Globus pallidus (tissue), 1 donor: ENCODE results near the gene FDXR.

Source experiments
- DNase-seq: peaks from one replicate; pipeline ENCODE4 v3.0.0-alpha.2; 2015; ENCODE audit warnings: low spot score

The FDXR gene

GRCh38 chr17:74898376-74898946, 25.7 kb upstream of the FDXR start:
- no peak for DNase-seq

DNA sequence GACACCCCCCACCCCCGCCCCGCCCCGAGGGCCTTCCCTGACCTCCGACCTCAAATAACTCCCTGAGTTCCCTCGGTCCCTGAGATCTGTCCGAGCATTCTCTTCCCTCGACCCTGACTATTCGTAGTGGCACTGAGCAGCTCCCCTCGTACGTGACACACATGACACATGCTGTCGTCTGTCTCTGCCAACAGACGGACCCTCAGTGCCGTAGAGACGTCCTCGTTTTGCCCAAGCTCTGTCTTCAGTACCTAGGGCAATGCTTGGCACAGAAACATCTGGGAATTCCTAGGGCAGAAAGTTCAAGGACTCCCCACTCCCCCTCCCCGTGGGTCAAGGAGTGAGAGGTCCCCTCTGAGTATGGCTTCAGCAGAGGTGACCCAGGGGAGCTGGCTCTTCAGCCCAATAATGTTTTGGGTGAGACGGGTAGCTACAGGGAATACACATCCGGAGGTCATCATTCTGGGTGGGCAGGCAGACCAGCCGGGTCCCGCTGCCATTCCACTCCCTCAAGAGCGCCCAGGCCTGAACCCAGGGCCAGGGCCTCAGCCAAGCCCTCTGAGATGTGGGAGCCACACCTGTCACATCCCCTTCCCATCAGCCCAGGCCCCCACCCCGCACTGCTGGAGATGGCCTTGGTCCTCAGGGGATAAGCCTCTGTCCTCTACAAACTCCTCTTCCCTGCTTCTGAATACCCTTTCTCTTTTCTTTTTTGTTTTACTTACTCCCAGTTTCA, 21.3 kb upstream of the FDXR start:
- DNase-seq: no peak

DNA sequence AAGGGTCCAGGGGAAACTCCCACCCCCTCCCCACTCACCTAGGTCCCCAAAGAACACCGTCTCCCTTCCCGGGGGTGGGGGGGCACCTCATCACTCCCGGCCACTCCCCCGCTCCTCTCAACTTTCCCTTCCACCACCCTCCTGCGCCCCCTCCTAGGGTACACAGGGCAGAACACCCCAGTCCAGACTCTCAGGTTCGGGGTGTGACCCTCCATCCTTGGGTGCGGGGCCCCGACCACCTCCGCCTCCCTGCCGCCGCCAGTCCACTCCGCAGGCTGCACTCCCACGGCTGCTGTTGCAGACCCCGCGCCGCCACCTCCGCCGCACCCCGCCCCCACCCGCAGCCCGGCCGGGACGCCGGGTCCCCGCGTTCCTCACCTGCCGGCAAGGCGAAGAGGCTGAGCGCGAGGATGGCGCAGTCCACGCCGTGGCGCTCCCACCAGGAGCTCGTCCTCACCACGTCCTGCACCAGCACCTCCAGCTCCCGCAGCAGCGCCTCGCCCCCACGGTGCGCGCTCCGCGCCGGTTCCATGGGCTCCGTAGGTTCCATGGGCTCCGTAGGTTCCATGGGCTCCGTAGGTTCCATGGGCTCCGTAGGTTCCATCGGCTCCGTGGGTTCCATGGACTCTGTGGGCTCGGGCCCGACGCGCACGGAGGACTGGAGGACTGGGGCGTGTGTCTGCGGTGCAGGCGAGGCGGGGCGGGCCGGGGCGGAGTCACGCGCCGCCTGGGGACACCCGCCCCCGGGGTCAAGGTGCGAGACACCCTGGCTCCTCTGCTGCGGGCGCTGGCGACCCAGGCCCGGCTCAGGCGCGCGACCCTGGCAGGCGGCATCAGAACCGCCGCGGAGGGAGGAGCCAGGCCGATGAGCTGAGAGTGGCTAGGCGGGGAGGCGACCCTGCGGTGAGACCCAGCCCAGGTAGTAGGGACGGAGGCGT, 20.4 kb upstream of the FDXR start, which contains the start of gene FADS6:
TSS of gene FADS6 (minus strand) at position 660 of the 938 bp plus-strand sequence. CDS start at position 622, 38 bp downstream.
- no peak for DNase-seq

DNA sequence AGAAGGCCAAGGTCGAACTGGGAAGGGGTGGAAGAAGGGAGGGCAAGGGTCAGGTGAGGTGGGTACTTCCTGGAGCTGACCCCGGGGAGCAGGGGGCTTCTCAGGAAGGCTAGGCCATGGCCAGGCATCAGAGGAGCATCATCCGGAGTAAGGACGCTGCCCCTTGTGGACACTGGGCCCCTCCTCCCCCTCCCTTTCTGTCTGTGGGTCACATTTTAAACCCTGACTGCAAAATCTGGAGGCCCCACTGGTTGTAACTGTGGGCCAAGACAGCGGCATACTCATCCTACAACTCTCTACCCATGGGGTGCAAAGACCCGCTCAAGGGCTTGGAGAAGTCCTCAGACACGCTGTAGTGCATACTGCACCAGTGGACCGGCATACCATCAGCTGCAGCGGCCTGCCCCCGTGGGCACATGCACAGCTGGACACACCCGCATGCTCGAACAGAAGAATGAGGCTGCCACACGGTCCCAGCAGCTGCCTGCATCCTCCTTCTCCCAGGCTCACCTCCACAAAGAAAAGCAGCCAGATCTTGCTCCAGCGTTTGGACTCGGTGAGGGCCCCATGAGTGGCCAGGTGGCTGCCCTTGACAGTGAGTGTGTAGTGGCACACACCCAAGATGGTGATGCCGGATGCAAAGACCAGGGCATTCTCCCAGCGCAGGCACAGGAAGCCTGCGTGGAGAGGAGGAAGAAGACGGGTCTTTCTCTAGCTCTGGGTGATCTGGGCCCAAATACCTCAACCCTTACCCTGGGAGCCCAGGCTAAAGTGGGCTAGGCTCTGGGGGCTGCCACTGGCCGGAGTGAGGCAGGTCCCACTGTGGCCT, 19.4 kb upstream of the FDXR start:
- no peak for DNase-seq

DNA sequence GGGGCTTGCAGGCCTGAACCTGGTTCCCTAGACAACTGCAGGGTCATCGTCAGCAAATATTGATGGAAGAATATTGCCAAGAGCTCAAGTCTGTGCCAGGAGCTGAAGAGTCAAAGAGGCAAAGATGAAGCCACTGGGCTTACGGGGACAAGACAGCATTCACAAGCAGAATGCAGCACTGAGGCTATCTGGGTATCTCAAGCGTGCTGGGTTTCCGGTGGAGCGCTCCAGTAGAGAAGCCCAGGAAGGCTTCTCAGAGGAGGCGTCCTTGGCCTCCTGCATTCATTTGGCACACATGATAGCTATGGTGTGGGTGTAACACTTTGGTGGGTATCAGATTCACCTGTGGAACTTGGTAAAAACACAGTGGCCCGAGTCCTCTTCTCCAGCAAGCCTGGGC, 17.8 kb upstream of the FDXR start:
- DNase-seq: no peak

DNA sequence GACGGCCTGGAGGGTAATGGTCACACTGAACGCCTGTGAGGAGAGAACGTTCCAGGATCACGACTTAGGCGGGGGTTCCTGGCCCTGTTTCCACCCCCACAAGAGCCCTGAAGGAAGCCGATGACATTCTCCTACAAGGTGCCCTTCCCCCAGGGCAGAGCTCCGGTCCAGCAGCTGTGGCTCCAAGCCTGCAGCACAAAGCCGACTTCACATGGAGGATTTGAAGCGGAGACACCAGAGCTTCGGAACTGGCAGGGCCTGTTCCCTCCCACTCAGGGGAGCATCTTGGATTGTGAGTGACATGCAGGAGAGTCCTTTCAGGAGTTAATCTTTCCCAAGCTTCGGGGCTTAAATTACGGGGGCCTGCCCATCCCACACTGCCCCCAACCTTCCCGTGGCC, 15.7 kb upstream of the FDXR start:
- no peak for DNase-seq

DNA sequence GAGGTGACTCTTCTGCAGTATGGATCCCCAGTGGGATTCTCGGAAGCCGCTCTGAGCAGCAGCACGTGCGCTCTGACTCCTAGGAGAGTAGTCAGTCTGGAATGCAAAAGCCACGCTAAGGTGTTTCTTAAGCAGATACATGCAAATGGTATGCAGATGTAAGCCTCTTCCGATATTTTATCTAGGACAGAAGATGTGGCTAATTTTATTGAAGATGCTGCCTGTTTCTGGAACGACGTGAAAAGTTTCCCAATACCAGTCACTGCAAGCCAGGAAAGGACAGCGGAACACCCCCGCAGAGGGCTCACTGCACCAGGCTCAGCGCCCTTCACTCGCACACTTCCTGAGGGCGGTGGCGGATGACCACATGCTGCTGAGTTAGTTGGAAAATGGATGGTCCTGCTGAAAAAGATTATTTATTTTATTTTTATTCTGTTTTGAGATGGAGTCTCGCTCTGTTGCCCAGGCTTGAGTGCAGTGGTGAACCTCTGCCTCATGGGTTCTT, 10.5 kb upstream of the FDXR start:
- no peak for DNase-seq

- no peak for DNase-seq
These were observed 9.9 kb upstream of the FDXR start for GRCh38 chr17:74882517-74883240.

- no peak for DNase-seq
These were observed 8.3 kb upstream of the FDXR start for GRCh38 chr17:74881073-74881472.

DNA sequence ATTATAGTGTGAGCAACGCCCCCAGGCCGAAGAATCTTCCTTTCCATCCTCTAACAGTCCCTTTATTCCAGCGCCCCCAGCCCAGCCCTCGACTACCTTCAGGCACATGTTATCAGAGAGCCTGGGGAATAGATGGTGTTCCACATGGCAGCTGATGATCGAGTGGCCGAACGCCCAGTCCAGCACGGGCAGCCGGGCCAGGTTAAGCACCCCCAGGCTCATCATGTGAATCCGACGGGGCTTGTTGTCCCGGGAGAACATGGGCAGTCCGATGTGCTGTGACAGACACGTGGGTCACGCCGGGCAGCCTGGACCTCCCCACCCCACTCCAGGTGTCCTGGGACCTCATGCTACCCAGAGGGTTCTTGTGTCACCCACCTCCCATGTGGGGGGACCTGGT, 6.5 kb upstream of the FDXR start:
- DNase-seq: no peak

- no peak for DNase-seq
These were observed 5.9 kb upstream of the FDXR start for GRCh38 chr17:74878658-74879057.

GRCh38 chr17:74877592-74878548, 5.1 kb upstream of the FDXR start:
- DNase-seq: no peak

DNA sequence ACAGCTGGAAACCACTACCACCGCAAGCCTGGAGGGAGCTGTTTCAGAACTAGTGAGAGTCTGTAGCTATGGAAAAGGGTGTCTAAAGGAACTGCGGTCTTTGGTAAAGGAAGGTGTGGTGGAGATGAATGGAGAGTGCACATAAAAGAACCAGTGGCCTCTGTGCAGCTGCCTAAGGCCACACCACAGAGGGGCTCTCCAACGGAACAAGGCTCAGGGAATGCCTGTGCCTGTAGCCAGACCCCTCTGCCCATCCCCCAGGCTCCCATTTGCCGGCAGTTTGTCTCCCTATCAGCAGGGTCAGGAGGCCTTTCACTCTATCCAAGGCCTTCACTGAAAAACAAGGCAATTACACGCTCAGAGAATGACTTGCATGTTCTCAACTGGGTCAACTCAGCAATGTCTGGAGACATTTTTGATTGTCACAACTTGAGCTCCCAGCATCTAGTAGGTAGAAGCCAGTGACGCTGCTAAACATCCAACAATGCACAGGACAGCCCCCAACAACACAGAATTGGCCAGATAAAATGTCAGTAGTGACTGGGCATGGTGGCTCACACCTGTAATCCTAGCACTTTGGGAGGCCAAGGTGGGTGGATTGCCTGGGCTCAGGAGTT, 3.3 kb upstream of the FDXR start:
- DNase-seq: no peak

DNA sequence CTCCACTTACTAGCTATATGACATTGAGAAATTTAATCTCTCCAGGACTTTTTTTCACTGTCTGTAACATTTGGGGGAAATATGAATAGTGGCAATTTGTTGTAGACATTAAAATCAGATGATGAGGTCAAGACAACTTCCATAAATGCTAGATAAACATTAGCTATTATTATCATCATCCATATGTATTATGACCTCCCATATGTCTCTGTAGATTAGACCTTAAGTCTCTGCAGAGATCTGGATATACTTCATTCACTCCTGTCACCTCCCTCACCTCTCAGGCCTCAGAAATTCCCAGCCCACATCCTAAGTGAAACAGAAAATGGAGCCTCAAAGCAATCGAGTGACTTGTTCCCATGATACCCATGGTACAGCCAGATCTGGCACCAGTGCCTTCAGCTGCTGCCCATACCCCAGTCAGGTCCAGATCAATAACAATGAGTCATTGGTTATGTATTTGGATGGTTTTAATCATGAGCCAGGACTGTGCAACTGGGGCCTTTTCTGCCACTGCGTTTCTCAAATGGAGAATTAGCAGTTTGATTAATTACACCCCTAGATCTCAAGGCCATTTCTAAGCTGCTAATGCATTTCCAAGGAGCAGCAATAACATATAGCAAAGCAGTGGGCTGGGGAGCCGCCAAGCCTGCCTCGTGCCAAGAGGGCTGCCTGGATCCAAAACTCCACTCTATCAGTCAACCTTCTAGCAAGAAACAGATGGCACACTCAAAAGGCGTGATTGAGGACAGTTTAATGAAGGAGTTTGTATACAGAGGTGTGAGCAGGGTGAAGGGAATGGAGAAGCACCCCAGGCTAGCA, 2.6 kb upstream of the FDXR start:
- no peak for DNase-seq

DNA sequence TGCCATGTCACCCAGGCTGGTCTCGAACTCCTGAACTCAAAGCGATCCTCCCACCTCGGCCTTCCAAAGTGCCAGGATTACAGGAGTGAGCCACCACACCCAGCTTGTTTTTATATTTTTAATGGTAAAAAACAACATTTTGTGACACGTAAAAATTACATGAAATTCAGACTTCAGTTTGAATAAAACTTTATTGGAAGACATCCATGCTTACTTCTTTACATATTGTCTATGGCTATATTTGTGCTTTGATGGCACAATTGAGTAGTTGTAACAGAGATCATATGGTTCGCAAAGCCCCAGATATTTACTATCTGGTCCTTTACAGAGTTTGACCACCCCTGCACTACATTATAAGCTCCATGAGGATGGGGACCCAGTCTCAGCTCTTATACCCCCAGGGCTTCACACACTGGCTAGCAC, 1.8 kb upstream of the FDXR start:
- DNase-seq: no peak

- DNase-seq: no peak
These were observed 1.2 kb upstream of the FDXR start for GRCh38 chr17:74873874-74874614.

DNA sequence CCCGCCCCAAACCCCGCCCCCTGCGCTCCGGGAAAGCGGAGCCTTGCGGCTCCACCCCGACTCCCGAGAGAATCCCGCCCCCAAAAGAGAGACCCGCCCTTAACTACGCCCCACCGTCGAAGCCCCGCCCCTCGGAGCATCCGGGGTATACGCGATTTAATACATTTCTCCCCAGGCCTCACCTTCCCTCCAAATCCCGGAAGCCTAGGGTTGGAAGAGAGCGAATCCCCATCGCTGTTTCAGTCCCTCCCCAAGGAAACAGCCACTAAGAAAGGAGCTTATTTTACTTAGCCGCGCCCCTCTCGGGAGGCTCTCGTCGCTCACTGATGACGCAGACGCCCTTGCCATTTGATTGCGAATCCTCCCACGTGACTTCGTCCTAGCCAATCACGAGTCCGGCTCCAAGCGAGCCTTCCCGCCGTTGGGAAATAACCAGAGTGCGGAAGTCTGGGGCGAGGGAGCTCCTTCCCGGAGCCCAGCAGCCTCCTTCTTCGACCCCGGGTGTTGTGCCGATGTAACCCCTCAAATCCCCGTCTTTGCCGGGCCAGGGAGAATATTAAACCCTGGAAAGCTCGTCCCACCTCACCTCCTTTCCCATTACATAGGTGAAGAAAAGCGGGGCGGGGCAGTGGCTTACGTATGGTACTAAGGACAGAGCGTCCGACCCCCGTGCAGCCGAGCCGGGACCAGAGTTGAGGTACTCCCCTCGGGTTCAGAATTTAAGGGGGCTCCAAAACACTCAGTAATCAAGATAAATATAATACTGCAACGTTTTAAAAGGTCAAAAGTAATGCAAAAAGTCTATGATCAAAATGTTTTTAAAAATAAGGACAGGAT, 461 bp upstream of the FDXR start:
- DNase-seq: peak; percentile 100
